Stimulated activated CD8-positive, alpha-beta memory T cell treated with anti-CD3 and anti-CD28 coated beads, Interleukin-4, amount 100 ng/mL, for 4 hours (primary cell): ENCODE results near the gene GOLGA6A.
"Not testable (repeated sequence)": the region's sequence is repeated elsewhere in the genome, so short reads cannot be mapped to it uniquely, and the experiment has no call there.

Experiments used
- DNase-seq, 2 donors: peaks; one replicate each; pipeline ENCODE4 v3.0.0-alpha.2; 2020; ENCODE audit warnings: low read depth in 2 of 2, low spot score in 1 of 2

Gene GOLGA6A

DNA sequence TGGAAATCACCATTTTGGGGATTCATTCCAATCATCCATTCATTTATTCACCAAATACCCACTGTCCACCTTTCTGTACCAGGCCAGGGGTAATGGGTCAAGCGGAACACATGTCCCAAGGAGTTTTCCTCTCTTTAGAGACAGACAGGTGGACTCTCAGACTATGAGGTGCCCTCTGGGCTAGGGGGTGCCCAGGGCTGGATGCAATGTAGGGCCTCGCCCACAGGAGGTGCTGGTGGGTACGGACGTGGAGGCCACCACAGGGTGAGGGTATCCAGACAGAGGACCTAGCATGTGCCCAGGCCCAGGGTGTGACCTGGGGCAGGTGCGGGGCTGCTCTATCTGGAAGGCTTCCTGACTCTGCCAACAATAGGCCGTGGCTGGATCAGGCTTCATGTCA lies 26.3 kb upstream of the GOLGA6A start:
- DNase-seq, result not testable (repeated sequence)

GRCh38 chr15:74108111-74108510 lies 25.8 kb upstream of the GOLGA6A start:
- DNase-seq, result no peak

DNA sequence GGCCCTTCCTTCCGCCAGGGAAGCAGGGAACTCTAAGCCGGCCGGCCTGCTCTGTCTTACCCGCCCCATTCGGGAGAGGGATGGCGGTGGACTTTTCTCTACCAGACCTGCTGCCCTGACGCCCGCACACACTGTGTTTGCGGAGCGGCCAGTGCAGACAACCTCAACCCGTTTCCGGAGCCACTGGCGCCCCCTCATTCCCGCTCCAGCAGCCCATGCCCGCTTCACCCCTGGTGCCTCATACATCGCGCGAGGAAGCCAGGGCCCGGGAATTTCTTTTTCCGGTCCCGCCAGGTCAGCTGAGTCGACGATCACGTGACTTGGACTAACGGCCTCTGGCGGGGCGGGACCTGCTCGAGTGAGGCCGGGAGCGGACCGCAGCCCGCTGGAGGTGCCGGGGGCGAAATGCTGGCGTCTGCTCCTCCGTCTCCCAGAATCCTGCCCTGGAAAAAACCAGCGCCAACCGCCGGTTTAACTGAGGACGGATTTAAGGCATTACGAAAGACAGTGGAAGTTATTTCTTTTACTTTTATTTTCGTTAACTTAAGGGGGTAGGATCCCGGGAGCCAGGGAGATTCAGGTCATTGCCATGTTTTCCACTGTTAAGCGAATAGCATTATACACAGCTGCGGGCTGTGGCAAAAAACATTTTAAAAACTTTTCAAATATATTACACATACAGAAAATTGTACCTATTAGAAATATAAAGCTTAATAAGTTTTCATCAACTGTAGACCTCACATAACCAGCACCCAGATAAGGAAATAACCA lies 17.8 kb upstream of the GOLGA6A start:
- peak; percentile 19 to 49 for DNase-seq

- DNase-seq, result not testable (repeated sequence)
Measured at GRCh38 chr15:74096753-74097474, 14.6 kb upstream of the GOLGA6A start.

GRCh38 chr15:74095610-74096009 lies 13.3 kb upstream of the GOLGA6A start:
- not testable (repeated sequence) for DNase-seq

DNA sequence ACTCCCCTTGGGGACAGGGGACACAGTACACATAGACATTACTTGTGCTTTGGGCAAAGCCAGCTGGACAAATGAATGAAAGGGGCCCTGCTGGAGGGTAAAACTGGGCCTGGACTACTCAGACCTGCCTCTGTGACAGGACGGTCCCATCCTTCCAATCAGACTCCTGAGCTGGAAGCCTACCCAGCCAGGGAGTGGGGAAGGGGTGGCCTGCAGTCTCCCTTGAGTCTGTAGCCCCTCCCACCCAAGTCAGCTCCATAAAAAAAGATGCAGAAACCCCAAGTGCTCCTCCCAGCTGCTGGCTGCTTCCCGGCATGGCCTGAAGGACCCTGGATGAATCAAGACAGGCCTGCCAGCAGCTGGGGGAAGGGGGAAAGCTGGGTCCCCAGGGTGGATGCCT lies 12.2 kb upstream of the GOLGA6A start:
- DNase-seq, result not testable (repeated sequence)

GRCh38 chr15:74075781-74076180 lies 6.6 kb downstream of the GOLGA6A start:
- DNase-seq, result not testable (repeated sequence)

DNA sequence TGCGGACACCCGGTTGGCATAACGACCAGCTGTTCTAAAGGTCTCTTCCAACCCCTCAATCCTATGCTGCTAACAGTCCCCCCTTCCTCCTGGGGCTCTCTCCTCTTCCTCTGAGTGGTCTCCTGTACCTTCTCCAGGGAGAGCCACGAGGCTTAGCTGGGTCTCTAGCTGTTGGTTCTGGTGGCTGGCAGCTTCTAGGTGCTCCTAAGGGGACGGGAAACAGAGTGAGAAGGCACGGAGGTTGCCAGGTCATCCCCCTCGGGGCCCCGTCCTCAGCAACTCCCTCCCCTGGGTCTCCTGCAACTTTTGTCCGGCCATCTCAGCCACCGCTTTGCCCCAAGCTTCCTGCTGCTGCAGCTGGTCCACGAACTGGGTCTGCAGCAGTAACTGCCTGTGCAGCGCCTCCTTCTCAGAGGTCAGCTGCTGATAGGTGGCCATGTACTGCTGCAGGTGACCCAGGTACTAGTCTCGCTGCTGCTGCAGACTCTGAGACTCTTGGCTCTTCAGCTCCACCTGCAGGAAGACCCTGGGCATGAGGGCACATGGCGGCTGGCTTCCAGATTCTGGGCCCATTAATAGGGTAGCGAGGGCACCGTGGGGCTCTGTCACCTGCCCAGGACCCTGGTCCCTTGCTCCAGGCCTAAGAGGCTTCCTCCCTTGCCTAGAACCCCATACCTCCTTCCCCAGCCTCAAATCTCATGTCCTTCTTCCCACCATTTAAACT lies 9.6 kb downstream of the GOLGA6A start:
- not testable (repeated sequence) for DNase-seq

GRCh38 chr15:74072132-74072531 lies 10.2 kb downstream of the GOLGA6A start:
- DNase-seq, result not testable (repeated sequence)

GRCh38 chr15:74071645-74072044 lies 10.7 kb downstream of the GOLGA6A start:
- not testable (repeated sequence) for DNase-seq

- peak; percentile 13 to 27 for DNase-seq
Measured at GRCh38 chr15:74065684-74066411, 16.5 kb downstream of the GOLGA6A start.

- DNase-seq, result not testable (repeated sequence)
Measured at GRCh38 chr15:74064822-74065221, 17.5 kb downstream of the GOLGA6A start.

DNA sequence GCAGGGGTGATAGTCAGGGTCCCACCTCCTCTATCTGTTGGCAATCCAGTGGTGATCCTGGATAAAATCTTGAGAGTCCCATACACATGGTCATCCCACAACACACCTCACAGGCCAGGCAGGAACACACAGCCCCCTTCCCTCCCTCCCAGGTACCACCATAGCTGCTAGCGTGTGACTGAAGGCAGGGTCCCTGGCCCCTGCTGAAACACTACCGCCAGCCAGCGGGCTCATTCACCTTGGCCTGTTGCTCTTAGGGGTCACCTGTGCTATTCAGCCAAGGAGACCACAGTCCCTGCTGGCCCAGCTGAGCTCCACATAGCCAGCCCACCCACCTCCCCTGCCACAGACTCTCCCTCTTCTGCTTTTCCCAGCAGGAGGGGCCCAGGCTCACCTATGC lies 18.2 kb downstream of the GOLGA6A start:
- not testable (repeated sequence) for DNase-seq

GRCh38 chr15:74063425-74064146 lies 18.8 kb downstream of the GOLGA6A start:
- not testable (repeated sequence) for DNase-seq

DNA sequence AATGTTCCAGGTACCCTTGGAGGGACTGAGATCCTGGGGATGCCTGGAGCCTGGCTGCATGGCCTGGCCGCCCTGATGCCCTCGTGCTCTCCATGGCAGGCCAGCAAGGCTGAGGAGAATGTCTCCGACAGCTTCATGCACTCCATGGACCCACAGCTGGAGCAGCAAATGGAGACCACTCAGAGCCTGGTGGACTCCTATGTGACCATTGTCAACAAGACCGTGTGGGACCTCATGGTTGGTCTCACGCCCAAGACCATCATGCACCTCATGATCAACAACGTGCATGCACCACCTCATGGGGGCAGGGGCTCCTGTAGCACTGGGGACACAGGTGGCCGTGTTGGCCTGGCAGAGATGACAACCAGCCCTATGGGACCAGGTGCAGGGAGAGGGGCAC lies 19.7 kb downstream of the GOLGA6A start:
- DNase-seq, result no peak

DNA sequence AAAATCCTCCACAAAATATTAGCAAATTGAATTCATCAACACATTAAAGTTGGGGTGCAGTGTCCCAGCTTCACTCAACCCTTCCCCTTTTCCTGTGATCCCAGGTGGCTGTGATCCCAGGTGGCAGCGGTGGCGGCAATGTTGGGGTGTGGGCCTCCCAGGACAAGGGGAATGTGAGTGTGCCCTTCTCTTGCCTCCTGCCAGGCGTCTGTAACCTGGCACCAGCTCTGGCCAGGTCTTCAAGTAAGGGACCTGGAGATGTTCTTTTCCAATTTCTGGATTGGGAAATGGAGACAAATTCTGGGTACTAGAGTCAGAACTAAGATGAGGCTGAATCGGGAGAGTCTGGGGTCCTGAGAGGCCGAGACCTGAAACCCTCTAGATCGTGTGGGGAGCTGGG lies 20.1 kb downstream of the GOLGA6A start:
- no peak for DNase-seq

GRCh38 chr15:74060251-74060650 lies 22.1 kb downstream of the GOLGA6A start:
- DNase-seq, result no peak

DNA sequence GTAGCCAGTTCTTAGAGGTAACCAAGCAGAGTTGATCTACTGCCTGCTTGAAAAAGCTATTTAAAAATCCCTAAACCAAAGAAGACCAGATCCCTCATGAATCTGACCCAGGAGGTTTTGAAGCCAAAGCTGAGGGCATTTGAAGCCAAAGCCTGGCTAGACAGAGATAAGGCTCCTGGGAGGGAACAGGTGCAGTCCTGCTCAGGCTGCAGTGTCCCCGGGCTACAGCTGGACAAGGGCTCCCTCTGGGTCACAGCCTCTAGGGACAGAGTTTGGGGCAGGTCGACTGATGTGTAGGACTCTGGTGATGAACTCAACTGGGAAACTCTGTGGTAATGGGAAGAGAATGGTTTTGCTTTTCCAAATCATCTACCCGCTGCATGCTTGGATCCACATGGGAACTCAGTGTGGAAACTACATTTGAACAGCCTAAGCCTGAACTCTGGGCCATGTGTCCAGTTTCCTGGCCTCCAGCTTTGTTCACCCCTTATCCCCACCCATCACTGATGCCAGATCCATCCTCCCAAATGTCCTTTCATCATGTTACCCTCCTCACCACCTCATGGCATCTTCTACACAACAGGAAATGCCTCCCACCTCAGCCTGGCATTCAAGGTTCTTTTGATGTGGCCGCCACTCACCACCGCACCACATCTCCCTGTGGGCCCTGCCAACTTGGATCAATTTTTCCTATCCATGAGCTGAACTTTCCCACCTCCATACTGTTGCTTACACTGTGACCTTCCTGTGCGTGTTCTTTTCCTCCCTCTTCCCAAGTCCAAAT lies 23.1 kb downstream of the GOLGA6A start:
- DNase-seq, result not testable (repeated sequence)

DNA sequence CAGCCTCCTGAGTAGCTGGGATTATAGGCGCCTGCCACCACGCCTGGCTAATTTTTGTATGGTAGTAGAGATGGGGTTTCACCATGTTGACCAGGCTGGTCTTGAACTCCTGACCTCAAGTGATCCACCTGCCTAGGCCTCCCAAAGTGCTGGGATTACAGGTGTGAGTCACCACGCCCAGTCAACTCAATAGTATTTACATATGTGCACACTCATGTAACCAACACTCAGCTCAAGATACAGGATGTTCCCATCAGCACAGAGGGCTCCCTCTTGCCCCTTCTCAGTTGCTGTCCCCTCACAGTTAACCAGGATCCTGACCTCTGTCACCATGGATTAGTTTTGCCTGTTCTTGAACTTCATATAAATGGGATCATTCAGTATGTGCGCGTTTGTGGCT lies 26.0 kb downstream of the GOLGA6A start:
- DNase-seq, result not testable (repeated sequence)

DNA sequence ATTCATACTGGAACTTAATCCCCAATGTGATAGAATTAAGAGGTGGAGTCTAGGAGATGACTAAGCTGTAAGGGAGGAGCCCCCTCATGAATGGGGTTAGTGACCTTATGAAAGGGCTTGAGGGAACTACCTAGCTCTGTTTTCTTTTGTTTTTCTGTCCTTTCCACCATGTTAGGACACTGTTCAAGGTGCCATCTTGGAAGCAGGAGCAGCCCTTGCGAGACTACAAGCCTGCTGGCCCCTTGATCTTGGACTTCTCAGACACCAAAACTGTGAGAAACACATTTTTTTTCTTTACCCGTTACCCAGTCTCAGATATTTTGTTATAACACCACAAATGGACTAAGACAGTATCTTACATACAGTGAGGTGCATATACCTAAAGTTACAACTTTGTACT lies 26.5 kb downstream of the GOLGA6A start:
- DNase-seq, result no peak
